H9 (cell line): ENCODE measurements around the gene GRM1. TPM values are rescaled to one million over a fixed set of nuclear protein-coding genes. Genes with fewer than 3 reads are reported as not detected.

ENCODE experiments used
- DNase-seq: peaks from one replicate; pipeline ENCODE4 v3.0.0-alpha.2; 2017
- H2AFZ ChIP-seq: one replicate; pipeline ENCODE4 v1.6.1; 2013; ENCODE audit warnings: mild to moderate bottlenecking, low read length, control low read depth, moderate library complexity
- H2AK5ac ChIP-seq: 2 replicates; pipeline ENCODE4 v1.6.1; 2013; ENCODE audit warnings: low read length, control low read depth, mixed read lengths; ENCODE audit not compliant: insufficient read length
- H2BK120ac ChIP-seq: one replicate; pipeline ENCODE4 v1.6.1; 2013; ENCODE audit warnings: low read depth, mild to moderate bottlenecking, low read length, control low read depth, inconsistent platforms; ENCODE audit not compliant: poor library complexity, severe bottlenecking
- H2BK12ac ChIP-seq: 2 replicates; pipeline ENCODE4 v1.6.1; 2013; ENCODE audit warnings: low read length, control low read depth, mixed read lengths, low read depth; ENCODE audit not compliant: insufficient read length
- H2BK15ac ChIP-seq: 2 replicates; pipeline ENCODE4 v1.6.1; 2013; ENCODE audit warnings: low read depth, low read length, control low read depth
- H2BK20ac ChIP-seq: one replicate; pipeline ENCODE4 v1.6.1; 2013; ENCODE audit warnings: low read depth, mild to moderate bottlenecking, low read length, control low read depth, inconsistent platforms; ENCODE audit not compliant: poor library complexity, severe bottlenecking
- H2BK5ac ChIP-seq: 2 replicates; pipeline ENCODE4 v1.6.1; 2013; ENCODE audit warnings: low read length, control low read depth, mixed read lengths; ENCODE audit not compliant: insufficient read length
- H3K14ac ChIP-seq: 2 replicates; pipeline ENCODE4 v1.6.1; 2013; ENCODE audit warnings: low read length, control low read depth; ENCODE audit not compliant: insufficient read depth
- H3K18ac ChIP-seq: 2 replicates; pipeline ENCODE4 v1.6.1; 2013; ENCODE audit warnings: low read depth, mild to moderate bottlenecking, mixed read lengths, low read length, control low read depth; ENCODE audit not compliant: insufficient read length
- H3K23ac ChIP-seq: 2 replicates; pipeline ENCODE4 v1.6.1; 2013; ENCODE audit warnings: low read length, control low read depth, mixed read lengths, low read depth; ENCODE audit not compliant: insufficient read length
- H3K23me2 ChIP-seq: 2 replicates; pipeline ENCODE4 v1.6.1; 2013; ENCODE audit warnings: low read depth, mild to moderate bottlenecking, mixed read lengths, low read length, control low read depth; ENCODE audit not compliant: insufficient read length, poor library complexity, severe bottlenecking
- H3K27ac ChIP-seq: 2 replicates; pipeline ENCODE4 v1.5.1; 2013; ENCODE audit warnings: low read length, control low read depth, mixed read lengths, low read depth; ENCODE audit not compliant: insufficient read length
- H3K27me3 ChIP-seq: 2 replicates; pipeline ENCODE4 v1.6.1; 2013; ENCODE audit warnings: low read length, control low read depth, inconsistent platforms; ENCODE audit not compliant: insufficient read depth
- H3K4ac ChIP-seq: 2 replicates; pipeline ENCODE4 v1.6.1; 2013; ENCODE audit warnings: low read depth, mild to moderate bottlenecking, control low read depth, inconsistent platforms, low read length, moderate library complexity
- H3K4me1 ChIP-seq: 2 replicates; pipeline ENCODE4 v1.6.1; 2013; ENCODE audit warnings: low read length, control low read depth, inconsistent platforms; ENCODE audit not compliant: insufficient read depth
- H3K4me2 ChIP-seq: 2 replicates; pipeline ENCODE4 v1.6.1; 2013; ENCODE audit warnings: low read length, control low read depth, mixed read lengths; ENCODE audit not compliant: insufficient read length, insufficient read depth
- H3K56ac ChIP-seq: 2 replicates; pipeline ENCODE4 v1.6.1; 2013; ENCODE audit warnings: low read depth, mild to moderate bottlenecking, mixed read lengths, low read length, control low read depth; ENCODE audit not compliant: insufficient read length
- H3K79me1 ChIP-seq: 2 replicates; pipeline ENCODE4 v1.6.1; 2013; ENCODE audit warnings: low read depth, mild to moderate bottlenecking, moderate library complexity, low read length, control low read depth, inconsistent platforms; ENCODE audit not compliant: insufficient read depth, poor library complexity, severe bottlenecking
- H3K79me2 ChIP-seq: 2 replicates; pipeline ENCODE4 v1.6.1; 2013; ENCODE audit warnings: low read length, control low read depth, inconsistent platforms; ENCODE audit not compliant: insufficient read depth
- H3K9ac ChIP-seq: 2 replicates; pipeline ENCODE4 v1.6.1; 2013; ENCODE audit warnings: low read length, control low read depth, mixed read lengths; ENCODE audit not compliant: insufficient read length; ENCODE audit errors: extremely low read depth
- H3K9me3 ChIP-seq: one replicate; pipeline ENCODE4 v1.6.1; 2013; ENCODE audit warnings: low read depth, low read length, inconsistent platforms; ENCODE audit not compliant: control insufficient read depth
- H3T11ph ChIP-seq: one replicate; pipeline ENCODE4 v1.6.1; 2013; ENCODE audit warnings: mild to moderate bottlenecking, low read length, control low read depth, inconsistent platforms
- H4K20me1 ChIP-seq: one replicate; pipeline ENCODE4 v1.6.1; 2013; ENCODE audit not compliant: control insufficient read depth, insufficient read length, insufficient read depth
- H4K5ac ChIP-seq: 2 replicates; pipeline ENCODE4 v1.6.1; 2013; ENCODE audit warnings: low read depth, mild to moderate bottlenecking, mixed read lengths, low read length, control low read depth; ENCODE audit not compliant: insufficient read length
- H4K8ac ChIP-seq: replicated peaks from 2 replicates; pipeline ENCODE4 v1.6.1; 2013; ENCODE audit warnings: low read length, control low read depth, mixed read lengths, low read depth; ENCODE audit not compliant: insufficient read length
- H4K91ac ChIP-seq: 2 replicates; pipeline ENCODE4 v1.6.1; 2013; ENCODE audit warnings: low read depth, mild to moderate bottlenecking, moderate library complexity, mixed read lengths, low read length, control low read depth; ENCODE audit not compliant: insufficient read length
- H3K27ac Mint-ChIP-seq, 3 experiments: 2 replicates in 2 of 3; 3 replicates in 1 of 3; pipeline ENCODE4 v1.8.0; 2020 to 2021; ENCODE audit warnings: mixed read lengths in 3 of 3, mild to moderate bottlenecking in 1 of 3, moderate library complexity in 1 of 3
- H3K27me3 Mint-ChIP-seq: 2 replicates; pipeline ENCODE4 v1.8.0; 2021; ENCODE audit warnings: low read depth, mild to moderate bottlenecking, moderate library complexity, mixed read lengths
- H3K36me3 Mint-ChIP-seq, 3 experiments: 2 replicates in 2 of 3; 3 replicates in 1 of 3; pipeline ENCODE4 v1.8.0; 2020 to 2021; ENCODE audit warnings: low read depth in 3 of 3, mixed read lengths in 3 of 3; ENCODE audit not compliant: insufficient read depth in 1 of 3
- H3K4me1 Mint-ChIP-seq, 2 experiments: 2 replicates each; pipeline ENCODE4 v1.8.0; 2020; ENCODE audit warnings: mixed read lengths in 2 of 2
- H3K4me3 Mint-ChIP-seq, 2 experiments: 2 replicates in 1 of 2; 3 replicates in 1 of 2; pipeline ENCODE4 v1.8.0; 2020 to 2021; ENCODE audit warnings: mild to moderate bottlenecking in 2 of 2, mixed read lengths in 2 of 2, moderate library complexity in 1 of 2
- H3K9me3 Mint-ChIP-seq, 2 experiments: 2 replicates in 1 of 2; 3 replicates in 1 of 2; pipeline ENCODE4 v1.8.0; 2020; ENCODE audit warnings: mild to moderate bottlenecking in 2 of 2, mixed read lengths in 2 of 2, moderate library complexity in 1 of 2
- CTCF ChIP-seq: fragments of 200-600 bp; sonication (generic); conservative IDR thresholded peaks from 3 replicates; pipeline ENCODE4 v1.8.0; 2021; ENCODE audit warnings: antibody characterized with exemption, mild to moderate bottlenecking
- WGBS: extraction: QIAGEN DNeasy Blood & Tissue Kit; methylation state at CpG from one replicate; pipeline ENCODE4 v1.1.7; 2013; ENCODE audit warnings: missing lambda C conversion rate, low lambda C conversion rate, mixed read lengths; ENCODE audit not compliant: insufficient read length; ENCODE audit errors: extremely low coverage; 5-methylcytosine and 5-hydroxymethylcytosine counted together
- total RNA-seq: library from RNA; stranded (reverse); gene quantifications from 2 replicates; pipeline ENCODE4 v1.2.1, GENCODE V29; 2021

Gene GRM1
- total RNA-seq, 1 experiment from 2014 or later = 0.39 TPM

- Histone ChIP-seq H2BK5ac (no peak overlapping the region), H3K4me2 (no peak overlapping the region)
- peak overlapping the region in 2 of 3 experiments; percentile 54 to 84; a peak in 3 of 7 replicates for H3K27ac Mint-ChIP-seq
Measured at GRCh38 chr6:146410851-146411595, 382.2 kb downstream of the GRM1 start.

More at GRCh38 chr6:146410851-146411595, 382.2 kb downstream of the GRM1 start:
- H3K4me1 ChIP-seq = no peaks in the 10 kb centered on the region
- H3T11ph ChIP-seq = no peak overlapping the region
- no peak overlapping the region for H4K5ac ChIP-seq
- no peak overlapping the region for H3K56ac ChIP-seq
- no peaks in the 10 kb centered on the region for H3K9me3 ChIP-seq
- H2BK15ac ChIP-seq = no peak overlapping the region
- H3K14ac ChIP-seq = no peak overlapping the region
- Mint-ChIP-seq H3K9me3 (no peaks in the 10 kb centered on the region), H3K27me3 (no peaks in the 10 kb centered on the region), H3K4me3 (no peak overlapping the region), H3K36me3 (no peaks in the 10 kb centered on the region), H3K4me1 (no peaks in the 10 kb centered on the region)
- H3K18ac ChIP-seq = no peak overlapping the region
- H3K9ac ChIP-seq = no peak overlapping the region
- no peak overlapping the region for H4K8ac ChIP-seq
- no CpG with 5 or more reads among the region's 2 CpGs for WGBS
- no peak overlapping the region for H4K91ac ChIP-seq
- no peak overlapping the region for H3K23ac ChIP-seq
- H3K79me1 ChIP-seq = no peaks in the 10 kb centered on the region
- TF ChIP-seq CTCF = no peak
- no peak for DNase-seq
- H4K20me1 ChIP-seq = no peaks in the 10 kb centered on the region
- no peak overlapping the region for H2BK20ac ChIP-seq
- no peak overlapping the region for H2AK5ac ChIP-seq
- H2BK120ac ChIP-seq = no peak overlapping the region
- no peaks in the 10 kb centered on the region for H3K27me3 ChIP-seq
- H3K23me2 ChIP-seq = no peaks in the 10 kb centered on the region
- H3K79me2 ChIP-seq = no peaks in the 10 kb centered on the region
- H3K27ac ChIP-seq = no peak overlapping the region
- no peak overlapping the region for H2BK12ac ChIP-seq
- H3K4ac ChIP-seq = no peak overlapping the region
- no peak overlapping the region for H2AFZ ChIP-seq
